GM18517 (cell line): Measurements from ENCODE around the gene CFAP45.

Source experiments
- ATAC-seq: cut with Tn5 transposase; IDR thresholded peaks from one replicate; pipeline ENCODE4 v1.9.1; 2021; ENCODE audit warnings: mild to moderate bottlenecking, moderate library complexity; ENCODE audit not compliant: unreplicated experiment

CFAP45 gene, protein sequence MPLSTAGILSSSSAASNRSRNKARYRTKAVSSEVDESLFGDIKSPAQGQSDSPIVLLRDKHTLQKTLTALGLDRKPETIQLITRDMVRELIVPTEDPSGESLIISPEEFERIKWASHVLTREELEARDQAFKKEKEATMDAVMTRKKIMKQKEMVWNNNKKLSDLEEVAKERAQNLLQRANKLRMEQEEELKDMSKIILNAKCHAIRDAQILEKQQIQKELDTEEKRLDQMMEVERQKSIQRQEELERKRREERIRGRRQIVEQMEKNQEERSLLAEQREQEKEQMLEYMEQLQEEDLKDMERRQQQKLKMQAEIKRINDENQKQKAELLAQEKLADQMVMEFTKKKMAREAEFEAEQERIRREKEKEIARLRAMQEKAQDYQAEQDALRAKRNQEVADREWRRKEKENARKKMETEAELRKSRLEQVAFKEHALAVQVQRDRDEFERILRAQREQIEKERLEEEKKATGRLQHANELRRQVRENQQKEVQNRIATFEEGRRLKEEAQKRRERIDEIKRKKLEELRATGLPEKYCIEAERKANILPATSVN

DNA sequence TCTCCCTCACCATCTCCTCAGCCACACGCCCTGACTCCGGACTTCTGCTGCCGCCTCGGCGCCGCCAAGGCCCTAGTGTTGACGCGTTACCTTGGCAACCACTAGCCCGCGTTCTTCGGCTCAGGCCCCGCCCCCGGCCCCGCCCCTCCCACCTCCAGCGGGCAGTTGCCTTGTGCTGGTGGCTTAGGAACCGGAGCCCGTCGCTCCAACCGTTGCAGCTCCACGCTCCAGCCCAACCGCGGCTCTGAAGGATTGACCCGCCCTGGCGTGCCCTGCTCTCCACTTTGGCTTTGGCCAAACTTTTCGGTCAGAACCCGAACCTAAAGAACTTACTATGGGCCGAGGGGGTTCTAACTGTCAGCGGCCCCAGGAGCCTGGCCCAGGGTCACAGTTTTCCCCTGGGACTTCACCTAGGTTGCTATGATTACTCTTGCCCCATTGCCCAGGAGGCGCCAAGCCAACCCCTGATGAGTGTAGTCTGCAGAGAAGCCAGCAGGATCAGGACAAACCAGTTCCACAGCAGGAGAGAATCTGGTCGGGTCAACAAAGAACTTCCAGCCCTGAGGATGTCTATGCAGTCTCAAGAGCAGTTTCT lies at the start of gene CFAP45:
Gene CFAP45 (minus strand): TSS at position 80 of the 595 bp plus-strand sequence. CDS start 67 bp downstream, at position 13.
- ATAC-seq, result no peak

GRCh38 chr1:159949123-159949522 lies 49.2 kb upstream of the CFAP45 start:
- ATAC-seq, result no peak

DNA sequence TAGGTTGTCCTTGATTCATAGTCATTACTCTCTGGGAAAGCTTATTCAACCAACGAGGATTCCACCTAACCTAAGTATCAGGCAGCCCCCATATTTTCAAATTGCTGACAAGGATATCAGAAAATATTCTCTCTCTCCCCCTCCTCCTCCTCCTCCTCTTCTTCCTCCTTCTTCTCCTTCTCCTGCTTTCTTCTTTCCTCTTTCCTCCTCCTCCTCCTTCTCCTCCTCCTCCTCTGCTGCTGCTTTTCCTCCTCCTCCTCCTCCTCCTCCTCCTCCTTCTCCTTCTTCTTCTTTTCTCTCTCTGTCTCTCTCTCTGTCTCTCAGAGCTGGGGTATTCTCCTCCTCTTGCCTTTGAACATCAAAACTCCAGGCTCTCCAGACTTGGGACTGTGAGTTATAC lies 48.0 kb upstream of the CFAP45 start:
- ATAC-seq, result no peak

DNA sequence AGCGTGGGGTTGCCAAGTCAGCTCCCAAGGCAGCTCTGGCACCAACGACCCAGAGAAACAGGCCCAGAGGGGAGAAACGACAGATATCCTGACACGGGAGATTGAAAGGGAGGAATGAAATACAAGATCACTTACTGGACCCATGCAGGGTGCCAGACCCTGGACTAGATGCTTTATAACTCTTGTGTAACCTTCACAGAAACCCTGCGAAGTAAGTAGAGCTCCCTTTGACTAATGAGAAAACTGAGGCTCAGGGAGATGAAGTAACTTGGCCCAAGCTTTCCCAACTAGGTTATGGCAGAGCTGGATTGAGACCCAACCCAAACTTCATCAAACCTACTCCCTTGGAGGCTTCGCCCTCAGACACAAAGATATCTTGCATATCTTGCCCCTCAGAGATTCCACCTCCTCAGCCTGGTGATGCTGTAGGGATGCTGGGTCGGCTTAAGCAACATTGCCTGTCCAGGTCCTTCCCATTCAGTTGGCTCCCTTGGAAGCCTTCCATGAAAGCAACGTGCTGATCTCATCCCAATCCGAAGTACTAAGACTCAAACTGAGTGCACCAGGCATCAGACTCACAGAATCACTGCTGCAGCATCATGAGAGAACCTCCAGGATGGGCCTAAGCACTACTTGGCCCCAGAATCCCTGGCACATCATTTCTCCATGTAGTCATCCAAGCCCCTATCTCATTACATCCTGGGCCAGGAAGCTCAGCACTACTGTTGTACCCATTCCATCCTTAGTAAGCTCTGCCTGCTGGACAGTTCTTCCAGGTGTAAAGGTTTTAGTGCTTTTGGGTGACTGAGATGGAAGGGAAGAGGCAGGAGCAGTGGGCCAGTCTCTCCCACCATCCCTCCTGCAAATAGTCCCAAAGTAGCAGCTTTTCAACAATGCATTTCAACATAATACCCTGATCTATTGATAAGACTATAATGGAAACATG lies 46.5 kb upstream of the CFAP45 start:
- ATAC-seq, result no peak

DNA sequence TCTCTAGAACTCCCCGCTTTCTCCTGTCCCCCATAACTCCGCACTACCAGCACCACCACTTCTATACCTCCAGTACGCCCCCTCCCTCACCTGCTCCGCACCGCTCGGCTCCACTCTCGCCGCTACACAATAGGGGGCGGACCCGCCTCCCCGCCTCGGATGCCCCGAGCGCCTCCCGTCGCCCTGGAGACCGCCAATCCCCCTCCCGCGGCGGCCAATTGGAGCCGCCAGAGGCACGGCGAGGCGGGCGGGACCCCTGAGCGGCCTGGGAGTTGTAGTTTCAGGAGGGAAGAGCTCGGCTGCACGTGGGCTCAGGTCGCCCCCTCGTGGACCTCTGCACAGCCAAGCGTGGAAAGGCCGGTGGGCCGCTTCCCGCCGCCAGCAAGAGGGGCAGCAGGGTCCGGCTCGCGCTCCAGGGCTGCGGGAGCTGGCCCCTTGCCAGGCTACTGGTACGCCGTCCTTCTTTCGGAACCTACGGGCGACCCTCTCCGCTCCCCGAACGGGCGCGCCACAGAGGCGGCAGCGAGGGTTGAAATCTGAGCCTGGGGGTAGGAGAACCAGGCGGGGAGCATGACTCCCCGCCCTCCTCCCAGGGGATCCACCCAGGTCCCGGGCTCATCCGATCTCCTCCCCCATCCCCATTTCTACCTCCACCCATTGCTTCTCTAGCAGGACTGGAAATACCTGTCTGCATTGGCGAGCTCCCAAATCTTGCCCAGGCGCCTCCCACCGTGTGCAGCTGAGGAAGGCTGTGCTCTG lies 45.7 kb upstream of the CFAP45 start, which contains the start of gene IGSF9:
Gene IGSF9 (minus strand): TSS at position 131 of the 759 bp plus-strand sequence. CDS start 2,159 bp downstream, outside the sequence.
- peak; percentile 57 for ATAC-seq

DNA sequence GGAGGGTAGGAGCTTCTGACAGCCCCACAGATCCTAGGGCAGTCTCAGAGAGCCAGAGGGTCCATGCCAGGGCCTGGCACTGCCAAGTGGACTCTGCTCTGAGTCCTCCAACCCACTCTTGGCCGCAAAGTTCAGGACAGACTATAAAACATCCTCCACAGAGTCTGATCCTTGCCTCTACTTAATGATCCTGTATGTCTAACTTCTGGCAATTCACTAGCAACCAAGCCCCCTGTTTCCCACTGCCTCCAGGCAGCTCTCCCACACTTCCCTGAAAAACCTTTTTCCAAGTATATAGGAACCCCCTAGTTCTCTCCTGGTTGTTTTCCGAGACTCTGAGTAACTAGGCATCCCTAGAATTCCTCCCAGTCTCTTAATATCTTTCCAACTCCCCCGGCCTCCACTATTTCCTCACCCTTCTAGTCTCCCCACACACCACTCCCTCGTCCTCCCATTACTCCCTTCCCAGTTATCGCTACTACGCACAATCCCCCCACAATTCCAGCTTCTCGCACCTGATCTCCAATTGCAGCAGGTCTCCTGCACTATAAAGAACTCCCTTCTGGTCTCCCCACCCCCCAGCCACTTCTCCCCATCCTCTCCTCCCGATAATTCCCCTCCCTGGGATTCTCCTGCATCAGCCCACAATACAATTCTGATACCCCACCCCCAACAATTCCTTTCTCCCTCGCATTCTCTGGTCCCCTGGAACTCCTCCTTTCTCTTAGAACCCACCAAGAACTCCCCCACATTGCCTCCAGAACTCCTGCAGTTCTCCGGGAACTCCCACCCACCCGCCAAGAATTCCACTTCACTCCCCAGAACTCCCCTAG lies 44.9 kb upstream of the CFAP45 start:
- no peak for ATAC-seq

DNA sequence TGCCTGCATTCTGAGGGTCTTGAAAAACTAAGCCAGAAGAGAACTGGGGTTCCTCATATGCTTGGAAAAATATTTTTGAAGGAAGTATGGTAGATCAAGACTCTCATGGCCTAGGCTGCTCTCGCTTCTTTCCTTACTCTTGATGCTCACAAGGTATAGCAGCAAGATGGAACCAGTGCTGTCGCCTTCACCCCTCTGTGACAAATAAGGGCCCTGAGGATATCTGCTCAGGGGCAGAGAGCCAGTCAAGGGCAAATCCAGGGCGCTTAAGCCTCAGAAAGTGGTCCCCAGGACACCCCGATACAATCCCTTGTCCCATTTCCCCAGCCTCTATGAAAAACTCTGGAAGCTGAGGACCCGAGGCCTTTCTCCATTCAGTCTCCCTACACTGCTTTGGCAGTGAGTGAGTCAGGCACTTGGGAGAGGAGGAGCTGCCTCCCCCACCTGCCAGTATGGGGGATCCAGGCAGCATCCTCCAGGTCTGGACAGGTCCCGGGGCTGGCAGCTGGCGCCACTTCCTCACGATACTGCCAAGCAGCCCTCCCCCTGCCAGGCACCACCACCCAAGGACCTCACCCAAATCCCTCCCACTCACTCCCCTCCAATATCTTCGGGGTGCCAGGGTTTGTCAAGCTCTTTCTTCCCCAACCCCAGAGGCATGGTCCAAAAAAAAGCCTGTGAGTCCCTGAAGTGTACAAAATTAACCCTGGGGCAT lies 44.1 kb upstream of the CFAP45 start:
- no peak for ATAC-seq

GRCh38 chr1:159943278-159943640 lies 43.3 kb upstream of the CFAP45 start:
- ATAC-seq, result no peak

GRCh38 chr1:159942632-159943277 lies 42.8 kb upstream of the CFAP45 start:
- no peak for ATAC-seq

- no peak for ATAC-seq
Observed at GRCh38 chr1:159941591-159942560, 41.9 kb upstream of the CFAP45 start.

GRCh38 chr1:159941141-159941540 lies 41.2 kb upstream of the CFAP45 start:
- no peak for ATAC-seq

- no peak for ATAC-seq
Observed at GRCh38 chr1:159940006-159940620, 40.1 kb upstream of the CFAP45 start.

DNA sequence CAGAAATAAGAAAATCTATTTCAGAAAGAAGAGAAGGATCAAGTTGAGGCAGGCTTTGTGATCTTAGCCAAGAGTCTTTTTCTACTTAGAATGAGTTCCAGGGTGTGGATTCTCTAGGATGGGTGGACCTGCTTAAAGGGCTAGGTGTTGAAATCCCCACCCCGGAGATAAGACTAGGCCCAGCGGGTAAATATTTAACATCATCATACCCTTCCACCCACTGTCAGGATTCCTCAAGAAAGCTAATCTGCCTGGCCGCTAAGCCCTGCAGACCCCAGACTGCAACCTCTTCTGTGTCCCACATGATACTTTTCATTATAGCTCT lies 39.7 kb upstream of the CFAP45 start:
- ATAC-seq, result no peak

DNA sequence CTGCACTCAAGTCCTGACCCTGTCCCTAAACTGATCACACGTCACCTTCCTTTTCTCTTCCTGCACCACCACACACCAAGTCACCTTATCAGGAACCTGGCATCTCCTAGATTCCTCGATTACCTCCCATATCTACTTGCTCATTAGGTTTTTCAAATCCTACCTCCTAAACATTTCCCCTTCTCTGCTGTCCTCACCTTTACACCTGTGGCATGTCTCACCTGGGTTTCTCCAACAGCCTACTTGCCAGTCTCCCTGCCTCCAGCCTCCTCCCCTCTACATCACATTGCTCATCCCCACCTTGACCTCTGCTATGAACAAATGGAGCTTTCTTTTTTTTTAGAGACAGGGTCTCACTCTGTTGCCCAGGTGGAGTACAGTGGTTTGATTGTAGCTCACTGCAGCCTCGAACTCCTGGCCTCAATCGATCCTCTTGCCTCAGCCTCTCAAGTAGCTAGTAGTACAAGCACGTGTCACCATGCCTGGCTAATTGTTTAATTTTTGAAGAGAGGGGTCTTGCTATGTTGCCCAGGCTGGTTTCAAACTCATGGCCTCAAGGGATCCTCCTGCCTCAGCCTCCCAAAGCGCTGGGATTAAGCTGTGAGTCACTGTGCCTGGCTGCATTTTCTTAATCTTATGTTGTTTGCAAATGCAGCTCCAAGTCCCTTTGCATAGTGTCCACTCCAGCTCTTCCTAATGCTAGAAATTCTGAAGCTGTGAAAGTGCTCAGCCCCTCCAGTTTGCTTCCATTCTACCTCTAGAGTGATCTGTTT lies 39.1 kb upstream of the CFAP45 start:
- ATAC-seq, result no peak

GRCh38 chr1:159938211-159938852 lies 38.4 kb upstream of the CFAP45 start:
- no peak for ATAC-seq
